DOHH2 (cell line): ENCODE data around the gene EVC2.

Experiments used
- H3F3A ChIP-seq: fragments of 200-600 bp; sonication (generic), shearing (Covaris generic); 2 replicates; pipeline ENCODE4 v1.6.0; 2016; ENCODE audit warnings: antibody characterized with exemption, mild to moderate bottlenecking; ENCODE audit not compliant: control insufficient read depth, insufficient read depth
- H3K27ac ChIP-seq: fragments of 200-600 bp; sonication (generic); 2 replicates; pipeline ENCODE4 v1.5.1; 2014; ENCODE audit warnings: low read depth, mild to moderate bottlenecking, low read length, moderate library complexity
- H3K27me3 ChIP-seq: fragments of 200-600 bp; sonication (generic); 2 replicates; pipeline ENCODE4 v1.6.1; 2014; ENCODE audit warnings: mild to moderate bottlenecking, low read length, mixed read lengths; ENCODE audit not compliant: control insufficient read depth
- H3K36me3 ChIP-seq: fragments of 200-600 bp; sonication (generic); 2 replicates; pipeline ENCODE4 v1.6.1; 2014; ENCODE audit warnings: mild to moderate bottlenecking, low read length, moderate library complexity, mixed read lengths; ENCODE audit not compliant: control insufficient read depth
- H3K4me1 ChIP-seq: fragments of 200-600 bp; sonication (generic); 2 replicates; pipeline ENCODE4 v1.6.1; 2014; ENCODE audit warnings: mild to moderate bottlenecking, low read length, mixed read lengths; ENCODE audit not compliant: control insufficient read depth
- H3K4me2 ChIP-seq: fragments of 200-600 bp; sonication (generic); 2 replicates; pipeline ENCODE4 v1.6.0; 2014; ENCODE audit warnings: mild to moderate bottlenecking, low read length, moderate library complexity
- H3K4me3 ChIP-seq: fragments of 200-600 bp; sonication (generic); 2 replicates; pipeline ENCODE4 v1.5.1; 2014; ENCODE audit warnings: mild to moderate bottlenecking, low read length, mixed read lengths
- H3K79me2 ChIP-seq: fragments of 200-600 bp; sonication (generic); 2 replicates; pipeline ENCODE4 v1.6.1; 2014; ENCODE audit warnings: mild to moderate bottlenecking, low read length, mixed read lengths; ENCODE audit not compliant: control insufficient read depth
- H3K9me2 ChIP-seq: fragments of 200-600 bp; sonication (generic); replicated peaks from 2 replicates; pipeline ENCODE4 v1.6.1; 2014; ENCODE audit warnings: mild to moderate bottlenecking, low read length, mixed read lengths; ENCODE audit not compliant: control insufficient read depth
- H3K9me3 ChIP-seq: fragments of 200-600 bp; sonication (generic); 2 replicates; pipeline ENCODE4 v1.6.1; 2014; ENCODE audit warnings: antibody characterized with exemption, low read length, mixed read lengths; ENCODE audit not compliant: control insufficient read depth, insufficient read depth
- H4K20me1 ChIP-seq: fragments of 200-600 bp; sonication (generic); 2 replicates; pipeline ENCODE4 v1.6.0; 2014; ENCODE audit warnings: low read depth, mild to moderate bottlenecking, antibody characterized with exemption, low read length, moderate library complexity; ENCODE audit not compliant: control insufficient read depth, insufficient read depth
- EZH2phosphoT487 ChIP-seq: fragments of 200-600 bp; sonication (generic); IDR thresholded peaks from 2 replicates; pipeline ENCODE4 v1.6.1; 2017; ENCODE audit warnings: borderline replicate concordance, mild to moderate bottlenecking, antibody characterized with exemption, low read length, moderate library complexity, mixed read lengths
- TF ChIP-seq, protein P1 (sequence below): fragments of 200-600 bp; sonication (generic); IDR thresholded peaks from one replicate; pipeline ENCODE4 v1.5.1; 2014; ENCODE audit warnings: antibody characterized with exemption, mild to moderate bottlenecking, low read depth, low read length; ENCODE audit not compliant: poor library complexity, severe bottlenecking

The EVC2 gene

DNA sequence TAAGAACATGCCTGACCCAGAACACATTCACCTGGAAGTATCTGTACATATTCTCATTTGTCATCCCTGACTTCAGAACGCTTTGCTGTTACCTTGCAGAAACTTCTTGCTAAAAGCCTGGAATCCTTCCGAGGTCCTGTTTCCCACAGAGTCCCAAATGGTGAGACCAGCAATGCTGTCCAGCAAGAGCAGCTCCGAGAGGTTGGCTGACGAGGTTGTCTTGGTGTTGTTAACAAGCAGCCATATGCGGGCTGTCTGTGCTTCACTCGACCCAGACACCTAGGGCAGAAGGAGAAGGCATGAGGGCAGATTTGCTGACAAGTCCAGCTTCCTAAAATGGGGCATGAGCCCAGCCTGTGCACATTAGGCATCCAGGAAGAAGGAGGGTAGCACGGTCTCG is 19.3 kb downstream of the EVC2 start:
- no peak for TF ChIP-seq EZH2phosphoT487
- TF ChIP-seq, protein P1, sequence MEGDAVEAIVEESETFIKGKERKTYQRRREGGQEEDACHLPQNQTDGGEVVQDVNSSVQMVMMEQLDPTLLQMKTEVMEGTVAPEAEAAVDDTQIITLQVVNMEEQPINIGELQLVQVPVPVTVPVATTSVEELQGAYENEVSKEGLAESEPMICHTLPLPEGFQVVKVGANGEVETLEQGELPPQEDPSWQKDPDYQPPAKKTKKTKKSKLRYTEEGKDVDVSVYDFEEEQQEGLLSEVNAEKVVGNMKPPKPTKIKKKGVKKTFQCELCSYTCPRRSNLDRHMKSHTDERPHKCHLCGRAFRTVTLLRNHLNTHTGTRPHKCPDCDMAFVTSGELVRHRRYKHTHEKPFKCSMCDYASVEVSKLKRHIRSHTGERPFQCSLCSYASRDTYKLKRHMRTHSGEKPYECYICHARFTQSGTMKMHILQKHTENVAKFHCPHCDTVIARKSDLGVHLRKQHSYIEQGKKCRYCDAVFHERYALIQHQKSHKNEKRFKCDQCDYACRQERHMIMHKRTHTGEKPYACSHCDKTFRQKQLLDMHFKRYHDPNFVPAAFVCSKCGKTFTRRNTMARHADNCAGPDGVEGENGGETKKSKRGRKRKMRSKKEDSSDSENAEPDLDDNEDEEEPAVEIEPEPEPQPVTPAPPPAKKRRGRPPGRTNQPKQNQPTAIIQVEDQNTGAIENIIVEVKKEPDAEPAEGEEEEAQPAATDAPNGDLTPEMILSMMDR = no peak
- no peak overlapping the region for H3K27ac ChIP-seq
- no peaks in the 10 kb centered on the region for H3K36me3 ChIP-seq
- H3K79me2 ChIP-seq = no peaks in the 10 kb centered on the region
- H3K4me2 ChIP-seq = no peak overlapping the region
- H3K9me2 ChIP-seq = no peaks in the 10 kb centered on the region
- no peaks in the 10 kb centered on the region for H3K4me1 ChIP-seq
- no peaks in the 10 kb centered on the region for H3K9me3 ChIP-seq
- H3K4me3 ChIP-seq = no peak overlapping the region
- no peaks in the 10 kb centered on the region for H4K20me1 ChIP-seq
- H3F3A ChIP-seq = no peaks in the 10 kb centered on the region
- H3K27me3 ChIP-seq = no peaks in the 10 kb centered on the region

DNA sequence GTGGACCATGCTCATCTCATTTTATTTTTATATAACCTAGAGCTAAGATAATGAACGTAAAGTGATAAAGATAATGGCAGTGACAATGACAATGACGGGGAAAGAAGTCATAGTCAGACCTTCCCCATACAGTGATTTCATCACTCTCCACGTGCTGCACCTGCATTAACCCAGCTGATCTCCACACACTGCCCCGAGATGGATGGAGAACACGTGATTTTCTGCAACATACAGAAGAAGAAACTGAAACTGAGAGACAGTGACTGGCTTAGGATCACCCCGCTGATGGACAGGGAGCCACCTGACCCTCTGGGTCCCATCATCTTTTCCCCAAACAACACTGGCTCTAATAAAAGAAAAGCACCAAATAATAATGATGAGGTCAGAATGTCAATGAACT is 22.0 kb downstream of the EVC2 start:
- no peaks in the 10 kb centered on the region for H3K27me3 ChIP-seq
- H3K4me1 ChIP-seq = no peaks in the 10 kb centered on the region
- TF ChIP-seq, protein P1 = no peak
- TF ChIP-seq EZH2phosphoT487 = no peak
- H3K9me3 ChIP-seq = no peaks in the 10 kb centered on the region
- H3F3A ChIP-seq = no peaks in the 10 kb centered on the region
- H4K20me1 ChIP-seq = no peaks in the 10 kb centered on the region
- no peaks in the 10 kb centered on the region for H3K9me2 ChIP-seq
- no peak overlapping the region for H3K4me2 ChIP-seq
- no peak overlapping the region for H3K4me3 ChIP-seq
- no peak overlapping the region for H3K27ac ChIP-seq
- H3K36me3 ChIP-seq = no peaks in the 10 kb centered on the region
- no peaks in the 10 kb centered on the region for H3K79me2 ChIP-seq

DNA sequence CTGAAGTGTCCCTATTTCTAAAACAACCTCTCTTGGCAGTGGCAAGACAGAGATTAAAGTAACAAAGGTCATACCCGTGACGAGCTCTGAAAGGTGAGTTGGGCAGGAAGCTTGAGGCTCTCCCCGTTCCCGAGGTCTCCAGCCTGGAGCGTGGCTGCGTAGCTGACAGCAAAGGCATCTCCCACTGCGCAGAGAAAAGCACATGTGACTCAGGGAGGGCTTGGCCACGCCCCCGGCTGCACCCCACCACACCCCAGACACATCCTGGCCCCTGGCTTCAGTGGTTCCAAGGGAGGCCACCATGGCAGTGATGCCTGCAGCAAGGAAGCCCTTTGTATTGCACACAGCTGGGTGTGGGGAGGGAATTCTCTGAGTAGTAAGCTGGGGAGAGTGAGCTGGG is 23.1 kb downstream of the EVC2 start:
- Histone ChIP-seq H3F3A (no peaks in the 10 kb centered on the region), H3K9me3 (no peaks in the 10 kb centered on the region), H3K79me2 (no peaks in the 10 kb centered on the region), H3K9me2 (no peaks in the 10 kb centered on the region), H3K4me3 (no peak overlapping the region), H3K27ac (no peak overlapping the region), H3K4me1 (no peaks in the 10 kb centered on the region), H3K27me3 (no peaks in the 10 kb centered on the region), H3K36me3 (no peaks in the 10 kb centered on the region), H3K4me2 (no peak overlapping the region), H4K20me1 (no peaks in the 10 kb centered on the region)
- TF ChIP-seq, protein P1 = no peak
- no peak for TF ChIP-seq EZH2phosphoT487

DNA sequence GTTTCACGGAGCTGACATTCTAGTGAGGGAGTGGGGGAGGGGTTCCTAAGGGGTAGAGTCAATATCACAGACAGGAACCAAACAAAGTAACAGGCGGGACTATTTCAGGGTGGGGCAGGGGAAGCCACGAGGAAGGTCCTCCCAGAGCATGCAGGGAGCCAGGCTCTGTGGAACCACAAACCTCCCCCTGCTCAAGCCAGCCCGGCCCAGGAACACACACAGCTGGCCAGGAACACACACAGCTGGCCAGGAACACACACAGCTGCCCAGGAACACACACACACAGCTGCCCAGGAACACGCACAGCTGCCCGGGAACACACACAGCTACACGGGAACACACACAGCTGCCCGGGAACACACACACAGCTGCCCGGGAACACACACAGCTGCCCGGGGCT is 24.8 kb downstream of the EVC2 start:
- H3K36me3 ChIP-seq = no peaks in the 10 kb centered on the region
- no peaks in the 10 kb centered on the region for H3K27me3 ChIP-seq
- H3K4me3 ChIP-seq = no peak overlapping the region
- H3K79me2 ChIP-seq = no peaks in the 10 kb centered on the region
- no peak overlapping the region for H3K27ac ChIP-seq
- H3K4me1 ChIP-seq = no peaks in the 10 kb centered on the region
- TF ChIP-seq EZH2phosphoT487 = no peak
- TF ChIP-seq, protein P1 = no peak
- no peaks in the 10 kb centered on the region for H3F3A ChIP-seq
- no peaks in the 10 kb centered on the region for H4K20me1 ChIP-seq
- no peak overlapping the region for H3K4me2 ChIP-seq
- H3K9me3 ChIP-seq = no peaks in the 10 kb centered on the region
- H3K9me2 ChIP-seq = no peaks in the 10 kb centered on the region
